GM18507 (cell line): ENCODE results near the gene SETD6.

Experiments
- DNase-seq: peaks from one replicate; pipeline ENCODE4 v3.0.0; 2011; ENCODE audit warnings: low read depth; ENCODE audit not compliant: insufficient read length; ENCODE audit errors: extremely low spot score
- FAIRE-seq: peaks from 2 replicates; lab custom pipeline; 2011; peaks lifted over from hg19 to GRCh38; lab: Jason Lieb, UNC

The SETD6 gene

GRCh38 chr16:58506241-58507194 lies 8.8 kb upstream of the SETD6 start:
- FAIRE-seq (no peak), DNase-seq (no peak)

- no peak for FAIRE-seq
- no peak for DNase-seq
Measured at GRCh38 chr16:58507195-58507962, 7.9 kb upstream of the SETD6 start.

- no peak for FAIRE-seq
- DNase-seq, result no peak
Measured at GRCh38 chr16:58507963-58508670, 7.2 kb upstream of the SETD6 start.

GRCh38 chr16:58508671-58509251 lies 6.6 kb upstream of the SETD6 start:
- DNase-seq (no peak), FAIRE-seq (no peak)

- FAIRE-seq (no peak), DNase-seq (no peak)
Measured at GRCh38 chr16:58509256-58510096, 5.8 kb upstream of the SETD6 start.

GRCh38 chr16:58510097-58510775 lies 5.1 kb upstream of the SETD6 start:
- DNase-seq (no peak), FAIRE-seq (no peak)

GRCh38 chr16:58510776-58511628 lies 4.3 kb upstream of the SETD6 start:
- FAIRE-seq (no peak), DNase-seq (no peak)

- DNase-seq (peak; percentile 47), FAIRE-seq (peak; percentile 85)
Measured at GRCh38 chr16:58511933-58512815, 3.1 kb upstream of the SETD6 start.

- DNase-seq (no peak), FAIRE-seq (no peak)
Measured at GRCh38 chr16:58513874-58514273, 1.4 kb upstream of the SETD6 start.

- DNase-seq (no peak), FAIRE-seq (no peak)
Measured at GRCh38 chr16:58515871-58516767, 802 bp downstream of the SETD6 start.

- FAIRE-seq (no peak), DNase-seq (no peak)
Measured at GRCh38 chr16:58516768-58517107, 1.4 kb downstream of the SETD6 start.

GRCh38 chr16:58518083-58518979 lies 3.0 kb downstream of the SETD6 start:
- DNase-seq (no peak), FAIRE-seq (peak; percentile 73)

GRCh38 chr16:58518980-58519368 lies 3.7 kb downstream of the SETD6 start:
- FAIRE-seq (no peak), DNase-seq (no peak)

GRCh38 chr16:58519707-58520106 lies 4.4 kb downstream of the SETD6 start:
- FAIRE-seq (no peak), DNase-seq (no peak)

GRCh38 chr16:58530179-58530578 lies 14.9 kb downstream of the SETD6 start:
- FAIRE-seq, result no peak
- no peak for DNase-seq
